NCI-H2227 treated with DMSO at 0.1 percent for 48 hours (cell line): Measurements from ENCODE around the gene UTP4.

Source experiments
- DNase-seq: peaks from one replicate; lab custom pipeline; 2025; lab: John Stamatoyannopoulos, UW

Gene UTP4

GRCh38 chr16:69132424-69133252 is at the start of gene UTP4, which contains the start of gene CHTF8:
TSS of gene UTP4 (plus strand) at chr16:69132649. CDS start at chr16:69133460, 811 bp downstream.
TSS of gene CHTF8 (minus strand) at chr16:69132588. CDS start at chr16:69121458, 11,130 bp downstream.
- peak; percentile 62 for DNase-seq

GRCh38 chr16:69083306-69083941 is 49.0 kb upstream of the UTP4 start:
- no peak for DNase-seq

DNA sequence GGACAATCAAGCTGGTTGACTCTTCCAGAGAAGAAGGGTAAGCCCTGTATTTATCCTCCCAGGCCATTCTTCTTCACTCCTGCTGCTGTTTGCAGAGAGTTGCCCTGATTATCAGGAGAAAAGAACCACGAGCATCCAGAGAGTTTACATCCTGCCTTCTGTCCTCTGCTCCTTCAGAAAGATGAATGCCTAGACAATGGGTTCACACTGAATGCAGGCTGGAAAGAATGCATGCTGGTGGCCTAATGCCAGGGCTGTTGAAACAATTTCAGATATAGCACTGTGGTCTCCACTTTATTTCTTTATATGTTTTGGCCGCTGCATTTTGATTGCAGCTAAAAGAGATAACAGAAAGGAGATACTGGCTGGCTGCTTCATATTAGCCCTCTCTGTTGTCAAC is 48.2 kb upstream of the UTP4 start:
- DNase-seq, result no peak

GRCh38 chr16:69085032-69085695 is 47.3 kb upstream of the UTP4 start:
- no peak for DNase-seq

DNA sequence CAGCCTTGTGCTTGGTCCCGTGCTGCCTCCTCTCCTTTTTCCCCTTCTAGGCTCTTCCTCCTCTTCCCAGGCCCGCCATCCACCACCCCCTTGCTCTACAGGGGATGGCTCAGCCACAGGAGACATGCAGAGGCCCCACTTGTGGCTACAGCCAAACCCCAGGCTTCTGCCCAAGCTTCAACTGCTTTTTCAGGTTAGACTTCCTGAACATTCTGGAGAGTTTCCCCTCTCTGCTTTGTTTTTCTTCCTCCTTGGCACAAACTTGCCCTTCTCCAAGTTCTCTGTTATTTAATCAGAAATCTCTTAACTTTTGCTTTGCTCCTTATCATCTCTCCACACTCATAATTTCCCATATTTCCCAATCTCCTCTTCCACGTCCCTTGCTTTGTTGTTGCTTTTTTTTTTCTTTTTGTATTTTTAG is 45.3 kb upstream of the UTP4 start:
- no peak for DNase-seq

DNA sequence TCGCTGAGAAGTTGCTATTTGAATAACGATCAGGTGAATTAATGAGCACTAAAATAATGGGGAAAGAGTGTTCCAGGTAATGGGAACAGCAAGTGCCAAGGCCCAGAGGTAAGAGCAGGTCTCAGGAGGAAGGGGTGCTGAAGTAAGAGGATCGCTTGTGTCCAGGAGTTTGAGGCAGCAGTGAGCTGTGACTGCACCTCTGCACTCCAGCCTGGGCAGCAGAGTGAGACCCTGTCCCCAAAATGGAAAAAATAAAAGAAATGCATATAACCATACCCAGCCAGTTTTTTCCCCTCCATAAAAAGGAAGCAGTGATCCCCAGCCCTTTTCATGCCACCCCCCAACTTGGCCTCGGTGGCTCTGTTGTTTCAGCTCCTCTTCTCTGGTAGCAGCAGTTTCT is 43.8 kb upstream of the UTP4 start:
- DNase-seq, result no peak

- peak; percentile 14 for DNase-seq
Measured at GRCh38 chr16:69089091-69089910, 43.1 kb upstream of the UTP4 start.

GRCh38 chr16:69093974-69094373 is 38.5 kb upstream of the UTP4 start:
- DNase-seq, result peak; percentile 21

GRCh38 chr16:69094501-69094900 is 37.9 kb upstream of the UTP4 start:
- no peak for DNase-seq

DNA sequence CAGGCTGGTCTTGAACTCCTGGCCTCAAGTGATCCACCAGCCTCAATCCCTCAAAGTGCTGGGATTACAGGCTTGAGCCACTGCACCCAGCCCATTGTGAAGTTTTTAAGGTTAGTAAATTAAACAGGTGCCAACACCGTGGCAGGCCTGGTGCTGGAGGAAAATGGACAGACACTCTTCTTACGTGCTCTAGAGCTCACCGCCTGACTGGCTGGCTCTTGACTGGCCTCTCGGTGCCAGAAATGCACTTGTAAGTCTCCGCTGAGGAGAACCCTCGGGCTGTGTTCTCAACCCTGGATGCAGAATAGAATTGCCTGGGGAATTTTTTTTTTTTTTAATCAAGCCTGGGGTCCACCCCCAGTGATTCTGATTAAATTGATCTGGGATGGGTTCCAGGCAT is 37.3 kb upstream of the UTP4 start:
- no peak for DNase-seq

GRCh38 chr16:69100071-69100691 is 32.3 kb upstream of the UTP4 start:
- peak; percentile 61 for DNase-seq

- DNase-seq, result peak; percentile 40
Measured at GRCh38 chr16:69105501-69106361, 26.7 kb upstream of the UTP4 start, which contains the start of gene HAS3. TSS of gene HAS3 (plus strand) at chr16:69105653. CDS start at chr16:69109396, 3,743 bp downstream.

GRCh38 chr16:69106491-69107315 is 25.7 kb upstream of the UTP4 start:
- no peak for DNase-seq

DNA sequence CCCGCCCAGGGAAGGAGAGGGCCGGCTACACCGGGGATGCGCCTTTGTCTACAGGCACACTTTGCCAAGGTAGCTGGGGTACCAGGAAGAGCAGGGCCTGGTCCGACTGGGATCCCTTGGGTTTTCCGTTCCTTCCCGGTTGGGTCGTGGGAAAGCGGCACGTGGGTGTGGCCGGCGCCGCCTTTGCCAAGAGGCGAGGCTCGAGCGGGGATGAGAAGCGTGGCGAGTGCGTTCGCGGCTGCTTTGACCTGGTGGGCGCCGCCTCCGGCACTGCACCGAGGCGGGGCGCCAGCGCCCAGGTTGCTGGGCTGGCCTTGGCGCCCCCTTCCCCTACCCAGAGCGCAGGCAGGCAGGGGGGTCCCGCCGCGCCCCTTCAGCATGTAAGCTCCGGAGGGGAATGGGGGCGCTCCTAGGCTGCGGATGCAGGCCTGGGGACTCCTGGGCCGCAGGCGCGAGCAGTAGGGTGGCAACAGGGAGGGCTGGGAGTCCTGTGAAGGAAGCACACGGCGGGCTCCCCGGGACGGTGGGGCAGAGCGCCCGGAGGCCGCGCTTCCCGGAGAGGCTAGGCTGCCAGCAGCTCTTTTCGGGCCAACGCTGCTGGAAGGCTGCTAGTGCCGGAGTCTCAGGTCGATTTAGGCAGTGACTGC is 25.0 kb upstream of the UTP4 start:
- DNase-seq, result no peak

GRCh38 chr16:69108064-69108904 is 24.2 kb upstream of the UTP4 start:
- DNase-seq, result no peak

GRCh38 chr16:69108905-69109252 is 23.6 kb upstream of the UTP4 start:
- DNase-seq, result no peak

- DNase-seq, result no peak
Measured at GRCh38 chr16:69109486-69110270, 22.8 kb upstream of the UTP4 start.
